ENCODE results near the gene KREMEN1. TPM values are rescaled to one million over a fixed set of nuclear protein-coding genes. Genes with fewer than 3 reads are reported as not detected.

The KREMEN1 gene
- total and polyA plus RNA-seq, 9 of the 15 experiments (the other 6 are each of a cell fraction or from before 2014, with no cell fraction given) = 0.69 to 11.5 (median 4.3) TPM

DNA sequence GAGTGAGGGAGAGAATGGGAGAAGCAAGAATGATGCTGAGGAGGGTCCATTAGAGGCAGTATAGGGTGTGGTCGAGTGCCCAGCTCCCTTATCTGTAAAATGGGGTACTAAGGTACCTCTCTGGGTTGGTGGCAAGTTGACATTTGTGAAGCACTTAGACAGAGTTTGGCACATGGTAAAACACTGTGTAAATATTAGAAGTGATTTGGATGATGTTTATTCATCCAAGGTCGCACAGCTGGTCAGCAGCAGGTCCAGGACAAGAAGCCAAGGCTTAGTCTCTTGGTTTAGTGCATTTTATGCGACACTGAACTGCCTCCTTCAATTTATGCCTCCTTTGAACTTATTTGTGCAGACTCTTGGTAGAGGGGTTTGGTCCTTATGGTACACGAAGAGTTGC lies 19.4 kb downstream of the KREMEN1 start:
- Histone ChIP-seq H3K9me3 (replicated peaks; ENCODE audit: control insufficient read depth, insufficient read depth, low read depth, low read length) (no peaks in the 10 kb centered on the region), H3K4me3 (no peak overlapping the region), H3K27ac (ENCODE audit: extremely low read depth, low read depth, low read length) (no peak overlapping the region), H3K27me3 (ENCODE audit: control insufficient read depth in 2 of 2, insufficient read depth in 2 of 2, low read length in 2 of 2) (no peaks in the 10 kb centered on the region), H3K36me3 (ENCODE audit: control insufficient read depth, insufficient read depth, low read length) (no peaks in the 10 kb centered on the region), H4K20me1 (replicated peaks; ENCODE audit: control insufficient read depth, insufficient read depth, low read length) (no peaks in the 10 kb centered on the region), H3K4me2 (ENCODE audit: insufficient read depth, low read length) (no peak overlapping the region), H3K9ac (ENCODE audit: insufficient read depth in 1 of 2, low read depth in 2 of 2, low read length in 2 of 2) (no peak overlapping the region), H3K4me1 (replicated peaks in 1 of 2; ENCODE audit: control insufficient read depth in 2 of 2, insufficient read depth in 2 of 2, low read length in 2 of 2) (peaks cover 4 to 21% of the 10 kb centered on the region in 2 experiments; a peak in 4 of 5 replicates), H3K79me2 (ENCODE audit: control insufficient read depth, insufficient read depth, low read length) (no peaks in the 10 kb centered on the region), H3K9me1 (ENCODE audit: control insufficient read depth, insufficient read depth, low read length) (no peaks in the 10 kb centered on the region), H2AFZ (ENCODE audit: low read depth, low read length) (no peak overlapping the region)
- ChIA-PET CTCF (ENCODE audit: low intra/inter-chr PET ratio) (no interaction called here), POLR2A (interaction anchor here (0.6 to 0.7 kb wide), 2 partner anchors 8 to 410 kb away, joined by 3 to 4 read pairs; no protein-coding TSS in a partner anchor)
- no peak for ATAC-seq
- in situ Hi-C loops (cut with MboI) (no loop called here), intact Hi-C loops (cut with micrococcal nuclease) (no loop called here)
- WGBS (ENCODE audit: insufficient coverage, low coverage, missing lambda C conversion rate) = 45% methylated on average over 4 of the region's 4 CpGs
- no peak for DNase-seq (ENCODE audit: extremely low read depth in 1 of 4, low spot score in 3 of 4)
- no peak for FAIRE-seq
- TF ChIP-seq JUND (IDR thresholded peaks at IDR 0.05; ENCODE audit: borderline replicate concordance, low read depth, low read length) = no peak
- TF ChIP-seq JUND (tag; IDR thresholded peaks at IDR 0.05; ENCODE audit: borderline replicate concordance, low read depth, low read length) = no peak
- no peak for TF ChIP-seq SNIP1 (IDR thresholded peaks at IDR 0.05; ENCODE audit: low read depth)
- no peak for TF ChIP-seq ZNF444 (CRISPR knock-in tag; IDR thresholded peaks at IDR 0.05)
- TF ChIP-seq HMGN3 (IDR thresholded peaks at IDR 0.05; ENCODE audit: borderline replicate concordance, extremely low read depth, insufficient read length, low read depth, low read length) = no peak
- BruUV-seq (replicated peaks) = no TSS peak

GRCh38 chr22:29093030-29093429 lies 20.2 kb downstream of the KREMEN1 start:
- POLR2A ChIA-PET = interaction anchor here (1.1 kb wide), 1 partner anchor 10 kb away, joined by 3 read pairs; no protein-coding TSS in a partner anchor
- Histone ChIP-seq H3K79me2 (ENCODE audit: control insufficient read depth, insufficient read depth, low read length) (no peaks in the 10 kb centered on the region), H3K4me3 (no peak overlapping the region), H2AFZ (ENCODE audit: low read depth, low read length) (no peak overlapping the region), H3K4me2 (ENCODE audit: insufficient read depth, low read length) (no peak overlapping the region), H3K9ac (ENCODE audit: insufficient read depth in 1 of 2, low read depth in 2 of 2, low read length in 2 of 2) (no peak overlapping the region), H3K4me1 (replicated peaks in 1 of 2; ENCODE audit: control insufficient read depth in 2 of 2, insufficient read depth in 2 of 2, low read length in 2 of 2) (peaks cover 11 to 28% of the 10 kb centered on the region in 2 experiments; a peak in 4 of 5 replicates), H3K36me3 (ENCODE audit: control insufficient read depth, insufficient read depth, low read length) (no peaks in the 10 kb centered on the region), H4K20me1 (replicated peaks; ENCODE audit: control insufficient read depth, insufficient read depth, low read length) (no peaks in the 10 kb centered on the region), H3K9me1 (ENCODE audit: control insufficient read depth, insufficient read depth, low read length) (no peaks in the 10 kb centered on the region), H3K27me3 (ENCODE audit: control insufficient read depth in 2 of 2, insufficient read depth in 2 of 2, low read length in 2 of 2) (no peaks in the 10 kb centered on the region), H3K9me3 (replicated peaks; ENCODE audit: control insufficient read depth, insufficient read depth, low read depth, low read length) (no peaks in the 10 kb centered on the region), H3K27ac (ENCODE audit: extremely low read depth, low read depth, low read length) (no peak overlapping the region)
- 54% methylated on average over 1 of the region's 1 CpG for WGBS (ENCODE audit: insufficient coverage, low coverage, missing lambda C conversion rate)
- intact Hi-C loops (cut with micrococcal nuclease) (no loop called here), in situ Hi-C loops (cut with MboI) (no loop called here)
- FAIRE-seq (no peak), DNase-seq (ENCODE audit: extremely low read depth in 1 of 4, low spot score in 3 of 4) (no peak), ATAC-seq (no peak)
- BruUV-seq (replicated peaks) = no TSS peak
- CTCF ChIA-PET (ENCODE audit: low intra/inter-chr PET ratio) = no interaction called here
- TF ChIP-seq HNRNPUL1 (IDR thresholded peaks at IDR 0.05; ENCODE audit: low read length) (no peak), NFATC3 (IDR thresholded peaks at IDR 0.05) (no peak), ZNF41 (CRISPR knock-in tag; conservative IDR thresholded peaks at IDR 0.05) (no peak), GTF2F1 (IDR thresholded peaks at IDR 0.05; ENCODE audit: low read depth, low read length) (no peak), ZHX1 (conservative IDR thresholded peaks at IDR 0.05; ENCODE audit: low read length) (no peak), WHSC1 (IDR thresholded peaks at IDR 0.05; ENCODE audit: low read length) (no peak), BRD9 (IDR thresholded peaks at IDR 0.05; ENCODE audit: low read depth, partially characterized antibody) (no peak), CAMTA2 (CRISPR knock-in tag; conservative IDR thresholded peaks at IDR 0.05) (no peak)
